Trophoblast cell (in vitro differentiated cells and primary cell): ENCODE data around the gene WDR87.

Experiments used
- DNase-seq, 2 donors: peaks; one replicate each; pipeline ENCODE4 v3.0.0-alpha.2; 2016
- H2AFZ ChIP-seq: 2 replicates; pipeline ENCODE4 v1.6.1; 2013; ENCODE audit warnings: low read length, moderate library complexity, mild to moderate bottlenecking; ENCODE audit not compliant: insufficient read depth, poor library complexity
- H2AK5ac ChIP-seq: 2 replicates; pipeline ENCODE4 v1.6.1; 2013; ENCODE audit warnings: mild to moderate bottlenecking, low read length
- H2BK120ac ChIP-seq: 2 replicates; pipeline ENCODE4 v1.6.1; 2013; ENCODE audit warnings: low read length, mild to moderate bottlenecking, moderate library complexity; ENCODE audit not compliant: insufficient read depth, poor library complexity
- H2BK12ac ChIP-seq: 2 replicates; pipeline ENCODE4 v1.6.1; 2013; ENCODE audit warnings: mild to moderate bottlenecking, low read length, moderate library complexity
- H2BK5ac ChIP-seq: 2 replicates; pipeline ENCODE4 v1.6.1; 2013; ENCODE audit warnings: low read length, low read depth, moderate library complexity, mild to moderate bottlenecking; ENCODE audit not compliant: poor library complexity
- H3K14ac ChIP-seq: 2 replicates; pipeline ENCODE4 v1.6.1; 2013; ENCODE audit warnings: mild to moderate bottlenecking, low read length
- H3K18ac ChIP-seq: 2 replicates; pipeline ENCODE4 v1.6.1; 2013; ENCODE audit warnings: mild to moderate bottlenecking, low read length
- H3K23ac ChIP-seq: 2 replicates; pipeline ENCODE4 v1.6.1; 2013; ENCODE audit warnings: low read length
- H3K27ac ChIP-seq: 2 replicates; pipeline ENCODE4 v1.5.1; 2013; ENCODE audit warnings: low read depth, mild to moderate bottlenecking, inconsistent platforms, low read length, moderate library complexity
- H3K27me3 ChIP-seq: 2 replicates; pipeline ENCODE4 v1.6.1; 2013; ENCODE audit warnings: inconsistent platforms, mild to moderate bottlenecking, low read length, moderate library complexity; ENCODE audit not compliant: insufficient read depth
- H3K36me3 ChIP-seq, 2 experiments: 1 replicate in 1 of 2; 2 replicates in 1 of 2; pipeline ENCODE4 v1.6.1; 2013; ENCODE audit warnings: low read length in 2 of 2, mild to moderate bottlenecking in 2 of 2, moderate library complexity in 1 of 2; ENCODE audit not compliant: insufficient read depth in 2 of 2, control insufficient read depth in 1 of 2
- H3K4ac ChIP-seq: 2 replicates; pipeline ENCODE4 v1.6.1; 2013; ENCODE audit warnings: low read depth, mild to moderate bottlenecking, low read length, moderate library complexity
- H3K4me1 ChIP-seq, 2 experiments: 1 replicate in 1 of 2; 2 replicates in 1 of 2; pipeline ENCODE4 v1.6.1; 2013; ENCODE audit warnings: low read length in 2 of 2, mild to moderate bottlenecking in 2 of 2, moderate library complexity in 1 of 2; ENCODE audit not compliant: insufficient read depth in 2 of 2, control insufficient read depth in 1 of 2
- H3K4me2 ChIP-seq: 2 replicates; pipeline ENCODE4 v1.6.1; 2013; ENCODE audit warnings: inconsistent platforms, mild to moderate bottlenecking, low read length, moderate library complexity
- H3K4me3 ChIP-seq: 2 replicates; pipeline ENCODE4 v1.5.1; 2013; ENCODE audit warnings: mild to moderate bottlenecking, low read depth, low read length, inconsistent platforms
- H3K79me1 ChIP-seq: one replicate; pipeline ENCODE4 v1.6.1; 2013; ENCODE audit warnings: low read length
- H3K79me2 ChIP-seq: 2 replicates; pipeline ENCODE4 v1.6.1; 2013; ENCODE audit warnings: low read length, mild to moderate bottlenecking; ENCODE audit not compliant: control insufficient read depth, insufficient read depth, poor library complexity
- H3K9ac ChIP-seq: 2 replicates; pipeline ENCODE4 v1.6.1; 2013; ENCODE audit warnings: mild to moderate bottlenecking, low read length
- H3K9me3 ChIP-seq: 2 replicates; pipeline ENCODE4 v1.6.1; 2013; ENCODE audit warnings: low read depth, mild to moderate bottlenecking, control low read depth, inconsistent platforms, low read length; ENCODE audit not compliant: insufficient read depth
- H4K12ac ChIP-seq: 2 replicates; pipeline ENCODE4 v1.6.1; 2013; ENCODE audit warnings: low read depth, mild to moderate bottlenecking, low read length, moderate library complexity
- H4K8ac ChIP-seq: 2 replicates; pipeline ENCODE4 v1.6.1; 2013; ENCODE audit warnings: low read depth, mild to moderate bottlenecking, low read length, moderate library complexity
- H4K91ac ChIP-seq: one replicate; pipeline ENCODE4 v1.6.1; 2013; ENCODE audit warnings: low read depth, mild to moderate bottlenecking, low read length, moderate library complexity
- WGBS: extraction: QIAGEN DNeasy Blood & Tissue Kit; methylation state at CpG from one replicate; pipeline ENCODE4 v1.1.7; 2013; ENCODE audit warnings: missing lambda C conversion rate; ENCODE audit not compliant: insufficient read length, insufficient coverage; ENCODE audit errors: extremely low coverage; 5-methylcytosine and 5-hydroxymethylcytosine counted together

Gene WDR87

GRCh38 chr19:37953171-37953917 is 47.0 kb upstream of the WDR87 start:
- Histone ChIP-seq H3K14ac (no peak overlapping the region), H4K12ac (no peak overlapping the region), H3K9me3 (no peaks in the 10 kb centered on the region), H3K79me1 (no peaks in the 10 kb centered on the region), H3K36me3 (no peaks in the 10 kb centered on the region), H3K4ac (no peak overlapping the region), H3K4me3 (no peak overlapping the region), H4K8ac (no peak overlapping the region), H3K27ac (no peak overlapping the region), H3K27me3 (no peaks in the 10 kb centered on the region), H4K91ac (no peak overlapping the region), H3K18ac (no peak overlapping the region), H3K9ac (no peak overlapping the region), H2AK5ac (no peak overlapping the region), H3K23ac (no peak overlapping the region), H2AFZ (no peak overlapping the region), H3K4me1 (peaks cover 0 to 4% of the 10 kb centered on the region in 2 experiments), H3K4me2 (no peak overlapping the region), H2BK12ac (no peak overlapping the region), H2BK5ac (no peak overlapping the region), H3K79me2 (peaks cover 4% of the 10 kb centered on the region), H2BK120ac (no peak overlapping the region)
- peak in 1 of 2 donors; percentile 15 for DNase-seq
- no CpG with 5 or more reads among the region's 11 CpGs for WGBS

GRCh38 chr19:37951816-37952210 is 45.4 kb upstream of the WDR87 start:
- H3K4ac ChIP-seq, result no peak overlapping the region
- no peak overlapping the region for H2BK12ac ChIP-seq
- H3K79me1 ChIP-seq, result no peaks in the 10 kb centered on the region
- H3K23ac ChIP-seq, result no peak overlapping the region
- H2AFZ ChIP-seq, result no peak overlapping the region
- H3K14ac ChIP-seq, result no peak overlapping the region
- no peak overlapping the region for H3K4me2 ChIP-seq
- H3K18ac ChIP-seq, result no peak overlapping the region
- no peak overlapping the region for H4K8ac ChIP-seq
- no peaks in the 10 kb centered on the region for H3K9me3 ChIP-seq
- H3K36me3 ChIP-seq, result no peaks in the 10 kb centered on the region
- no peaks in the 10 kb centered on the region for H3K27me3 ChIP-seq
- no peak overlapping the region for H2BK5ac ChIP-seq
- peaks cover 0 to 4% of the 10 kb centered on the region in 2 experiments for H3K4me1 ChIP-seq
- peaks cover 5% of the 10 kb centered on the region for H3K79me2 ChIP-seq
- peak; percentile 66 to 83 for DNase-seq
- H4K12ac ChIP-seq, result no peak overlapping the region
- H3K27ac ChIP-seq, result peak overlapping the region; percentile 30
- no CpG with 5 or more reads among the region's 4 CpGs for WGBS
- H2AK5ac ChIP-seq, result no peak overlapping the region
- no peak overlapping the region for H3K9ac ChIP-seq
- H3K4me3 ChIP-seq, result no peak overlapping the region
- H2BK120ac ChIP-seq, result no peak overlapping the region
- H4K91ac ChIP-seq, result no peak overlapping the region

GRCh38 chr19:37950471-37951175 is 44.2 kb upstream of the WDR87 start:
- Histone ChIP-seq H2AK5ac (no peak overlapping the region), H3K4ac (peak overlapping the region; percentile 20), H3K9ac (no peak overlapping the region), H2BK12ac (no peak overlapping the region), H3K4me2 (no peak overlapping the region), H3K9me3 (no peaks in the 10 kb centered on the region), H2BK120ac (no peak overlapping the region), H2AFZ (no peak overlapping the region), H3K23ac (no peak overlapping the region), H3K18ac (no peak overlapping the region), H3K14ac (no peak overlapping the region), H3K27me3 (no peaks in the 10 kb centered on the region), H4K8ac (no peak overlapping the region), H2BK5ac (no peak overlapping the region), H3K27ac (no peak overlapping the region), H4K12ac (no peak overlapping the region), H3K4me1 (peaks cover 0 to 4% of the 10 kb centered on the region in 2 experiments), H3K79me1 (no peaks in the 10 kb centered on the region), H3K79me2 (peaks cover 5% of the 10 kb centered on the region), H3K4me3 (no peak overlapping the region), H4K91ac (no peak overlapping the region), H3K36me3 (no peaks in the 10 kb centered on the region)
- WGBS, result no CpG with 5 or more reads among the region's 25 CpGs
- DNase-seq, result no peak

- H3K79me1 ChIP-seq, result no peaks in the 10 kb centered on the region
- DNase-seq, result no peak
- H4K91ac ChIP-seq, result no peak overlapping the region
- no peak overlapping the region for H3K4me3 ChIP-seq
- no peak overlapping the region for H4K12ac ChIP-seq
- H4K8ac ChIP-seq, result no peak overlapping the region
- H3K36me3 ChIP-seq, result no peaks in the 10 kb centered on the region
- peaks cover 0 to 2% of the 10 kb centered on the region in 2 experiments for H3K4me1 ChIP-seq
- H2BK120ac ChIP-seq, result no peak overlapping the region
- H2BK12ac ChIP-seq, result no peak overlapping the region
- no peak overlapping the region for H2BK5ac ChIP-seq
- no peak overlapping the region for H3K4ac ChIP-seq
- H3K9me3 ChIP-seq, result no peaks in the 10 kb centered on the region
- no peak overlapping the region for H3K23ac ChIP-seq
- H3K18ac ChIP-seq, result no peak overlapping the region
- no CpG with 5 or more reads among the region's 6 CpGs for WGBS
- H3K27ac ChIP-seq, result no peak overlapping the region
- H3K4me2 ChIP-seq, result no peak overlapping the region
- no peaks in the 10 kb centered on the region for H3K27me3 ChIP-seq
- peaks cover 5% of the 10 kb centered on the region for H3K79me2 ChIP-seq
- H2AFZ ChIP-seq, result no peak overlapping the region
- no peak overlapping the region for H3K14ac ChIP-seq
- no peak overlapping the region for H2AK5ac ChIP-seq
- H3K9ac ChIP-seq, result no peak overlapping the region
These were observed 42.0 kb upstream of the WDR87 start for GRCh38 chr19:37948362-37948761.
